ENCODE measurements around the gene FBXO4.
"Not testable (repeated sequence)": the region's sequence is repeated elsewhere in the genome, so short reads cannot be mapped to it uniquely, and the experiment has no call there.

The FBXO4 gene

DNA sequence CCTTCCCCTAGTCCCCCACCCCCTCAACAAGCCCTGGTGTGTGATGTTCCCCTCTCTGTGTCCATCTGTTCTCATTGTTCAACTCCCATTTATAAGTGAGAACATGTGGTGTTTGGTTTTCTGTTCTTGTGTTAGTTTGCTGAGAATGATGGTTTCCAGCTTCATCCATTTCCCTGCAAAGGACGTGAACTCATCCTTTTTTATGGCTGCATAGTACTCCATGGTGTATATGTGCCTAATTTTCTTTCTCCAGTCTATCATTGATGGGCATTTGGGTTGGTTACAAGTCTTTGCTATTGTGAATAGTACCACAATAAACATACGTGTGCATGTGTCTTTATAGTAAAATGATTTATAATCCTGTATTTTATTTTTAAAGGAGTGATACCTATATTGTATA lies 57.8 kb downstream of the FBXO4 start:
- not testable (repeated sequence) for H3K36me3 Mint-ChIP-seq (ENCODE audit: low read depth); H3K4me1 Mint-ChIP-seq (ENCODE audit: low read depth); DNase-seq; H3K27ac Mint-ChIP-seq; H3K4me3 Mint-ChIP-seq; H3K9me3 Mint-ChIP-seq
- H3K27me3 Mint-ChIP-seq = peaks cover 25% of the 10 kb centered on the region

DNA sequence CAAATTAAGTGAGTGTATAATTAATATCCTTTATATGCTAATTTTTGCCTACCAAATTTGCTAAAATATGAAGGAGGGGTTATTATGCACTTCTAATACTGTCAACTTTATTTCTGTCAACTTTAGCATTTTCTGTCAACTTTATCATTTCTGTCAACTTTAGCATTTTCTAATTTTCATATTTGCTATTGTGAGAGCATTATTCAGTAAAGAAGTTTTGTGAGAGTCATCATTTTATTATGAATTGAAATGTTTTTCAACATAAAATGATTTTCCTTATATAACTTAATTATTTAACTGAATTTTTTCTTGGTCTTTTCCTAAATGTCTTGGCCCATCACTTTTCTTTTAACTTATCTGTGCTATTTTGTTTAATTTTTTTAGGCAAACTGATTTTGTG lies 58.2 kb downstream of the FBXO4 start:
- Mint-ChIP-seq H3K4me1 (ENCODE audit: low read depth) (no peaks in the 10 kb centered on the region), H3K9me3 (no peaks in the 10 kb centered on the region), H3K27ac (no peak overlapping the region), H3K36me3 (ENCODE audit: low read depth) (no peaks in the 10 kb centered on the region), H3K27me3 (peaks cover 25% of the 10 kb centered on the region), H3K4me3 (no peak overlapping the region)
- DNase-seq = no peak

DNA sequence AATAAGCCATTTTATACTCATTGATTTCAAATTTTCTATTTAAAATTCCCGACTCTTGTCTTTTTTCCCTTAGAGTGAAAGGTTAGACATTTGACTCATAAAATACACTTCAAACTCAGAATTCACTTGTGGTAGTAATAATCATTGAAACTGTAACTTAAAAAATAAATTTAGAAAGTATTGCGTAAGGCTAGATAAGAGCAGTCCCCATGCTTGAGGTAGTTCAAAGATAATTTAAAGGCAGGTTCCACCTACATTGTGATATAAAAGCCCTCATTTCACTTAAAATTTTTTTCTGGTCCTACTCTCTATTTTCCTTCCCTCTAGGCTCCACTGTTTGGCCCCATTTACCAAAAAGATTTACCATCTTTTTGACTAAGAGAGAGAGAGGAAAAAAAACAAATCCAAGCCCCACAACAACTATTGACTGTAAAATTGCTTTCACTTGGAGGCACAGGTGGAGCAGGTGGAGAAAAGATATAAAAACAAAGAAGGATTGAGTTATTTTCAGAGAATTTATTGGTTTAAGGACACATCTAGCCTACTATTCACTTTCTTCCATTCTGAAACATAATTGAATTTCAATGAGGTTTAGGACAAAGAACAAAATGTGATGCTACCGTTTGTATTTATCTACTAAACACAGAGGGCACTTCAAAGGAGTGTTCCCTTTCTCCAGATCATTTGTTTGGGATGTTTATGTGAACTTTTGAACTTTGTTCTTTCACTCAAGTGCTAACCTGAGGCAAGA lies 61.0 kb downstream of the FBXO4 start:
- no peaks in the 10 kb centered on the region for H3K4me1 Mint-ChIP-seq (ENCODE audit: low read depth)
- no peak overlapping the region for H3K4me3 Mint-ChIP-seq
- no peaks in the 10 kb centered on the region for H3K36me3 Mint-ChIP-seq (ENCODE audit: low read depth)
- H3K27ac Mint-ChIP-seq = no peak overlapping the region
- DNase-seq = no peak
- H3K27me3 Mint-ChIP-seq = peaks cover 39% of the 10 kb centered on the region
- no peaks in the 10 kb centered on the region for H3K9me3 Mint-ChIP-seq
